ENCODE data around the gene POLDIP2. TPM values are rescaled to one million over a fixed set of nuclear protein-coding genes. Genes with fewer than 3 reads are reported as not detected.

POLDIP2 gene, protein sequence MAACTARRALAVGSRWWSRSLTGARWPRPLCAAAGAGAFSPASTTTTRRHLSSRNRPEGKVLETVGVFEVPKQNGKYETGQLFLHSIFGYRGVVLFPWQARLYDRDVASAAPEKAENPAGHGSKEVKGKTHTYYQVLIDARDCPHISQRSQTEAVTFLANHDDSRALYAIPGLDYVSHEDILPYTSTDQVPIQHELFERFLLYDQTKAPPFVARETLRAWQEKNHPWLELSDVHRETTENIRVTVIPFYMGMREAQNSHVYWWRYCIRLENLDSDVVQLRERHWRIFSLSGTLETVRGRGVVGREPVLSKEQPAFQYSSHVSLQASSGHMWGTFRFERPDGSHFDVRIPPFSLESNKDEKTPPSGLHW
- 10 to 100 TPM; 54.9 to 95.3 (median 66.5) TPM for total RNA-seq

DNA sequence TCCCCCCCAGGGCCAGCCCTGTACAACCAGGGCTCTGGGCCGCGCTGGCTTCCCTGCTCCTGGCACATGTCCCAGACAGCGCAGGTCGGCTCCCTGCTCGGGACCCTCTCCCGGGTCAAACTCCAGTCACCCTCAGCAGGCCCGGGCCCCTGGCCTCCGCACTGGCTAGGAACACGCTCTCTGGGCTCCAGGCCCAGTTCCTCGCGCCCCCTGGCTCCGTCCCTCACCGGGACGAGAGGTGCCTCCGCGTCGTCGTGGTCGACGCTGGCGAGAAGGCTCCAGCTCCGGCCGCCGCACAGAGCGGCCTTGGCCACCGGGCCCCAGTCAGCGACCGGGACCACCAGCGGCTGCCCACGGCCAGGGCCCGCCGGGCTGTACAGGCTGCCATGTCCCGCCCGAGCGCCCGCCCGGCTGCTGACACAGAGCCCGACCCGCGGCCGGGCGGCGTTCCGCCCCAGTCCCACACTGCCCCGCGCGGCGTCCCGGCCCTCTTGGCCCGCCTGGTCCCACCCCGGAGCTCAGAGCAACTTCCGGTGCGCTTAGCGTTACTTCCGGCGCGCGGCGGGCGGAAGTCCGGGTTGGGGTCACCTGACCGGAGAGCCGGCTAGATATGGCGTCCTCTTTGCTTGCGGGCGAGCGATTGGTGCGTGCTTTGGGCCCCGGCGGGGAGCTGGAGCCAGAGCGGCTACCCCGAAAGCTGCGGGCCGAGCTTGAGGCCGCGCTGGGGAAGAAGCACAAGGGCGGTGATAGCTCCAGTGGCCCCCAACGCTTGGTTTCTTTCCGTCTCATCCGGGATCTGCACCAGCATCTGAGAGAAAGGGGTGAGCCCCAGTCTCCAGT, at the start of gene POLDIP2:
POLDIP2 (minus strand) TSS at position 467 of the 840 bp plus-strand sequence; CDS start at position 388, 79 bp downstream.
- no peaks in the 10 kb centered on the region for H3K9me3 ChIP-seq
- TF ChIP-seq POLR2A (IDR thresholded peaks at IDR 0.05) (peak; percentile 88), POLR2AphosphoS5 (IDR thresholded peaks at IDR 0.05) (peak; percentile 87 to 92 (median 88))
- TF ChIP-seq, protein P1, sequence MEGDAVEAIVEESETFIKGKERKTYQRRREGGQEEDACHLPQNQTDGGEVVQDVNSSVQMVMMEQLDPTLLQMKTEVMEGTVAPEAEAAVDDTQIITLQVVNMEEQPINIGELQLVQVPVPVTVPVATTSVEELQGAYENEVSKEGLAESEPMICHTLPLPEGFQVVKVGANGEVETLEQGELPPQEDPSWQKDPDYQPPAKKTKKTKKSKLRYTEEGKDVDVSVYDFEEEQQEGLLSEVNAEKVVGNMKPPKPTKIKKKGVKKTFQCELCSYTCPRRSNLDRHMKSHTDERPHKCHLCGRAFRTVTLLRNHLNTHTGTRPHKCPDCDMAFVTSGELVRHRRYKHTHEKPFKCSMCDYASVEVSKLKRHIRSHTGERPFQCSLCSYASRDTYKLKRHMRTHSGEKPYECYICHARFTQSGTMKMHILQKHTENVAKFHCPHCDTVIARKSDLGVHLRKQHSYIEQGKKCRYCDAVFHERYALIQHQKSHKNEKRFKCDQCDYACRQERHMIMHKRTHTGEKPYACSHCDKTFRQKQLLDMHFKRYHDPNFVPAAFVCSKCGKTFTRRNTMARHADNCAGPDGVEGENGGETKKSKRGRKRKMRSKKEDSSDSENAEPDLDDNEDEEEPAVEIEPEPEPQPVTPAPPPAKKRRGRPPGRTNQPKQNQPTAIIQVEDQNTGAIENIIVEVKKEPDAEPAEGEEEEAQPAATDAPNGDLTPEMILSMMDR (IDR thresholded peaks at IDR 0.05): no peak
- H3K27me3 ChIP-seq: no peaks in the 10 kb centered on the region
- peak; percentile 96 for DNase-seq
- H3K4me1 ChIP-seq: peaks cover 16 to 24% (median 18%) of the 10 kb centered on the region in 4 donors
- in situ Hi-C loops (cut with MboI; ENCODE audit: low pct_ligation_motif_present in 1 of 4, low pct_unique_long_range_greater_than_20kb in 1 of 4, low sequenced_read_pairs in 3 of 4): no loop called here
- H3K4me3 ChIP-seq: peak within 1 kb of the TSS; percentile 75 to 95 (median 93)
- peaks cover 0 to 49% (median 23%) of the 10 kb centered on the region in 4 donors for H3K36me3 ChIP-seq
- H3K27ac ChIP-seq: peak within 1 kb of the TSS; percentile 88 to 94 (median 91)
- 1% methylated on average over 58 of the region's 80 CpGs; no CpG with 5 or more reads in 1 of the 2 donors for WGBS, 2 donors (ENCODE audit: low coverage in 1 of 2)
- intact Hi-C loops (cut with DNase I; ENCODE audit: low total_unique reads): no loop called here

DNA sequence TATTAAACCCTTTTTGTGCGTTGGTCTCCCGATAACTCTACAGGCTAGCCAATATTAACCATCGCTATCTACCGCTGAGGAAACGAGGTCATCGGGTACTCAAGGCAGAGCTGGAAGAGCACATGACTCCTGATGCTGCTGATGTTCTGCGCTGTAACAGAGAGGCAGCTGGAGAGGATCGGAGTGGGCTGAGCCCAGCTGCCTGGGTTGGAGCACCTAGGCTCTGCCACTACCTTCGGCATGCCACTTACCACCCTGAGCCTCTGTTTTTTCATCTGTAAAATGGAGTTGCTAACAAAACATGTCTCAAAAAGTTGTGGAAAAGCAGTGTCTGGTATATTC, 49.1 kb upstream of the POLDIP2 start:
- Histone ChIP-seq H3K9me3 (no peaks in the 10 kb centered on the region), H3K4me1 (peaks cover 3 to 26% (median 22%) of the 10 kb centered on the region in 4 donors), H3K27me3 (no peaks in the 10 kb centered on the region), H3K36me3 (no peaks in the 10 kb centered on the region), H3K27ac (peak overlapping the region in 3 of 4 donors; percentile 35 to 65 (median 63)), H3K4me3 (peak overlapping the region in 3 of 4 donors; percentile 57 to 75 (median 73))
- in situ Hi-C loops (cut with MboI; ENCODE audit: low pct_ligation_motif_present in 1 of 4, low pct_unique_long_range_greater_than_20kb in 1 of 4, low sequenced_read_pairs in 3 of 4): no loop called here
- WGBS, 2 donors (ENCODE audit: low coverage in 1 of 2): 26% methylated on average over 9 of the region's 9 CpGs; no CpG with 5 or more reads in 1 of the 2 donors
- intact Hi-C loops (cut with DNase I; ENCODE audit: low total_unique reads): no loop called here
- TF ChIP-seq EP300 (IDR thresholded peaks at IDR 0.05; ENCODE audit: low read depth) (no peak), POLR2A (IDR thresholded peaks at IDR 0.05) (no peak), POLR2AphosphoS5 (IDR thresholded peaks at IDR 0.05) (no peak)
- TF ChIP-seq, protein P1 (IDR thresholded peaks at IDR 0.05): no peak
- DNase-seq: no peak

DNA sequence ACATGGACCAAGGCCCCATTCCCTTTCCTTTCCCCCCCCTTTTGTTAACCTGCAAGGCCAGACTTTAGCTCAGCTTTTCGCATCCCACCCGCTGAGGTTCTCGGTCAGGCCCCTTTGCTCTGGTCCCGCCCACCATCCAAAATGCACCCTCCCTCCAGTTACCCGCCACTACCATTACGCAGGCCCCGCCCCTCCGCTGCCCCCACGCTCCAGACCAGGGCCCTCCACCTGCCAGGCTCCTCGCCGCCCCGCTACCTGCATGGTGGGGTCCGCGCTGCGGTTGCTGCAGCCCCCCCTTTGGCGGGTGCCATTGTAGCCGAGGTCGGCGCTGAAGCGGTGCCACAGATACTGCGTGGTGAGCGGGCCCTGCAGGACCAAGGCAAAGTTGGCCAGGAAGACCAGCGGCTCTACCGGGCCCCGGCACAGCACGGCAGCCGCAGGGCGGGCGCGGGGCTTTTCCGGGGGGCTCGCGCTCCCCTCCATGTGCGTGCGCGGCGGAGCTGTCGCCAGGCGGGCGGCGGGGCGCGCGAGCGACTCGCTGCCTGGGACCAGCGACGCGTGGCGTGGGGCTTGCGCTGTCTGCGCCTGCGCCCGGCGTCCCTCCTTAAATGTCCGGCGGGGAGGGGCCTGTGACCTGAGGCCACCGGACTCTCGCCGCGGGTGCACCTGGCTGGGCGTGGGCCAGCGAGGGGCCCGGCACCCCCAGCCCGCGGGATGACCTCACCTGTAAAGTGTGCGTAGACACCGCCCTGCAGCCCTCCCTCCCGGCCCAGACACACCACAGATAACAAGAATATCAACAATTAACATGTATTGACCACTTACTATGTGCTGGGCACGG, 48.5 kb upstream of the POLDIP2 start, which contains the start of gene SLC46A1:
SLC46A1 (minus strand) TSS at position 581 of the 841 bp plus-strand sequence; CDS start at position 483, 98 bp downstream.
- Histone ChIP-seq H3K4me1 (peaks cover 3 to 26% (median 22%) of the 10 kb centered on the region in 4 donors), H3K9me3 (no peaks in the 10 kb centered on the region), H3K36me3 (no peaks in the 10 kb centered on the region), H3K27ac (peak within 1 kb of the TSS; percentile 35 to 77 (median 64)), H3K27me3 (no peaks in the 10 kb centered on the region), H3K4me3 (peak within 1 kb of the TSS; percentile 57 to 88 (median 74))
- intact Hi-C loops (cut with DNase I; ENCODE audit: low total_unique reads) (no loop called here), in situ Hi-C loops (cut with MboI; ENCODE audit: low pct_ligation_motif_present in 1 of 4, low pct_unique_long_range_greater_than_20kb in 1 of 4, low sequenced_read_pairs in 3 of 4) (no loop called here)
- 0 to 1% methylated on average over 6 to 35 of the region's 70 CpGs for WGBS, 2 donors (ENCODE audit: low coverage in 1 of 2)
- peak; percentile 73 for DNase-seq
- TF ChIP-seq POLR2A (IDR thresholded peaks at IDR 0.05) (no peak), POLR2AphosphoS5 (IDR thresholded peaks at IDR 0.05) (no peak), EP300 (IDR thresholded peaks at IDR 0.05; ENCODE audit: low read depth) (no peak)
- TF ChIP-seq, protein P1 (IDR thresholded peaks at IDR 0.05): no peak
